ENCODE data around the gene FREM2. TPM values are rescaled to one million over a fixed set of nuclear protein-coding genes. Genes with fewer than 3 reads are reported as not detected.

The FREM2 gene
- total RNA-seq, 1 donor from 2014 or later: not detected

DNA sequence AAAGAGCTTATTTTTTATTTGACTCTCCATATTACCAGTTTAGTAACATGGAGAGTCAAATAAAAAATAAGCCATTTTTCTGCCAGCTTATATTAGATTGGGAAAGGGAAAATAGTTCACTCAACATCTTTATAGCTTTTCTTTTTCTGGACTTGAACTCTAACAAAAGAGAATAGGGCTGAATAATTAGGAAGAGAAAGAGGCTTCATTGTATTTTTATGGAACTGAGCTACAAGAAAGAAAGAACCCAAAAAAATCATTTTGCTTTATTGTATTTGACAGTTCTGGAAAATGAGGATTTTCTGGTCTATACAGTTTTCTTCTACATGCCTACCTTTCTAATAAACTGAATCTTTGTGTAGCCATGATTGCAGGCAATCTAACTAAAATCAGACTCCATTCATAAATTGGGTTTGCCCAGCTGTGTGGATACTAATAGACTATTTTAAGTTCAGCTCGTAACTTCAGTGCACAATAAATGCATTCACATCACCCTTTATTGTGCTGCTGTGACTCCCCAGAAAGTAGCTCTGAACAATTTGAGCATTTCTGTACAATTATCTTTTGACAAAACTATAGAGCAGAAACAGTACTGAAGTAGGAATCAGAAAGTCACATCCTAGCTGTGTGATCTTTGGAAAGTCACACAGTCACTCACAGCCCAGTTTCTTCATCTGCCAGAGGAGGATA lies 188.5 kb downstream of the FREM2 start:
- intact Hi-C loops (cut with micrococcal nuclease): no loop called here
- no peaks in the 10 kb centered on the region for H3K36me3 ChIP-seq
- no peak overlapping the region for H3K27ac ChIP-seq (replicated peaks)
- no peak overlapping the region for H3K4me3 ChIP-seq
- peaks cover 5% of the 10 kb centered on the region for H3K27me3 ChIP-seq (ENCODE audit: low read depth)
- DNase-seq: no peak
- H3K4me1 ChIP-seq: no peaks in the 10 kb centered on the region
- TF ChIP-seq CTCF (IDR thresholded peaks at IDR 0.05; ENCODE audit: borderline replicate concordance): no peak
- H3K9me3 ChIP-seq (replicated peaks): no peaks in the 10 kb centered on the region

- Histone ChIP-seq H3K4me3 (no peak overlapping the region), H3K4me1 (no peaks in the 10 kb centered on the region), H3K36me3 (no peaks in the 10 kb centered on the region), H3K27ac (replicated peaks) (no peak overlapping the region), H3K9me3 (replicated peaks) (no peaks in the 10 kb centered on the region), H3K27me3 (ENCODE audit: low read depth) (peaks cover 13% of the 10 kb centered on the region)
- DNase-seq: no peak
- TF ChIP-seq CTCF (IDR thresholded peaks at IDR 0.05; ENCODE audit: borderline replicate concordance): no peak
- intact Hi-C loops (cut with micrococcal nuclease): no loop called here
These were observed 192.4 kb downstream of the FREM2 start for GRCh38 chr13:38879278-38879677.

DNA sequence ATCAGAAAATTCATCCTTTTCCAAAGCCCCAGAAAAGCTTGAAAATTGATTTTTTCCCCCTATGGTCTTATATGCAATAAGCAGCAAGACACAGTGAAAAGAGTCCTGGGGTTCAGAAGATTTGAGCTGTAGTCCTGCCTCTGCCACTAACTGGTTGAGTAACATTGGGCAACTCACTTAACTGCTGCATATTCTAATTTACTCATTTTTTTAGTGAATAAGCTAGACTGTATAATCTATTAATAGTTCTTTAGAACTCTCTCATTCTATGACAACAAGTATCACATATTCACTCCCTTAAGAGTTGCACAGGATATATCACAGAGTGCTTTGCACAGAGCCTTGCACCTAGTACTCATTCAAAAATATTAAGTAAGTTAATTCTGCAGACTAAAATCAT lies 192.9 kb downstream of the FREM2 start:
- H3K4me1 ChIP-seq: no peaks in the 10 kb centered on the region
- intact Hi-C loops (cut with micrococcal nuclease): no loop called here
- no peak for DNase-seq

DNA sequence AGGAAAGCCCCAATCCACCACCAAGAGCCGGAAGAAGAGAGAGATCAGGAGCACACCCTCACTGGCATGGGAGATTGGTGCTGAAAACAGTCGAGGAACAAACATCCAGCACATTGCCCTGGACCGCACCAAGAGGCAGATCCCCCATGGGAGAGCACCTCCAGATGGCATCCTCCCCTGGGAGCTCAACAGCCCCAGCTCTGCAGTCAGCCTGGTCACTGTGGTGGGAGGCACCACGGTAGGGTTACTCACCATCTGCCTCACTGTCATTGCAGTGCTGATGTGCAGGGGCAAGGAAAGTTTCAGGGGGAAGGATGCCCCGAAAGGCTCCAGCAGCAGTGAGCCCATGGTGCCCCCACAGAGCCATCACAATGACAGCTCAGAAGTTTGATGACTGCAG lies 193.5 kb downstream of the FREM2 start:
- Histone ChIP-seq H3K36me3 (no peaks in the 10 kb centered on the region), H3K27ac (replicated peaks) (no peak overlapping the region), H3K27me3 (ENCODE audit: low read depth) (peaks cover 13% of the 10 kb centered on the region), H3K4me3 (no peak overlapping the region), H3K9me3 (replicated peaks) (no peaks in the 10 kb centered on the region), H3K4me1 (no peaks in the 10 kb centered on the region)
- no peak for TF ChIP-seq CTCF (IDR thresholded peaks at IDR 0.05; ENCODE audit: borderline replicate concordance)
- no peak for DNase-seq
- intact Hi-C loops (cut with micrococcal nuclease): no loop called here

More for the DNA sequence above, 192.9 kb downstream of the FREM2 start:
- H3K27me3 ChIP-seq (ENCODE audit: low read depth): peaks cover 13% of the 10 kb centered on the region
- TF ChIP-seq CTCF (IDR thresholded peaks at IDR 0.05; ENCODE audit: borderline replicate concordance): no peak
- no peaks in the 10 kb centered on the region for H3K36me3 ChIP-seq
- H3K27ac ChIP-seq (replicated peaks): no peak overlapping the region
- H3K4me3 ChIP-seq: no peak overlapping the region
- H3K9me3 ChIP-seq (replicated peaks): no peaks in the 10 kb centered on the region

DNA sequence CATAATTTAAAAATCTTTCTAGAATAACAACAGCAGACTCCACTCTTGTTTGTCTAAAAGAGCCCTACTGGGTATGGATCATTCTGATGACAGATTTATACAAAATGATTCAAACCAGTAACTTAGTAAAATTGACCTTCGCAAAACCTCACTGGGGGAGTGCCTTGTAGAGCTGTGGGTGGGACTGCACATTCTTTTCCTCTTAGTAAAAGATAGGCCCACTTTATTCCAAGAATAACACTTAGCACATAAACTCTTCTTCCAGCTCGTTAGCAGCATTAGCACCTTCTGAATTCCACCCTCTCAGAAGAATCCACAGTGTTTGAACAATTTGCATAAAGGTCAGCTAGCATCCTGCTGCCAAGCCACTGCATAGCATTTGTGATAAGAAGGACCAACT lies 196.9 kb downstream of the FREM2 start:
- no peaks in the 10 kb centered on the region for H3K9me3 ChIP-seq (replicated peaks)
- DNase-seq: no peak
- no peak overlapping the region for H3K4me3 ChIP-seq
- no peak for TF ChIP-seq CTCF (IDR thresholded peaks at IDR 0.05; ENCODE audit: borderline replicate concordance)
- no peak overlapping the region for H3K27ac ChIP-seq (replicated peaks)
- no peaks in the 10 kb centered on the region for H3K4me1 ChIP-seq
- H3K27me3 ChIP-seq (ENCODE audit: low read depth): peaks cover 13% of the 10 kb centered on the region
- no peaks in the 10 kb centered on the region for H3K36me3 ChIP-seq
- intact Hi-C loops (cut with micrococcal nuclease): no loop called here

Measured in left ventricle myocardium inferior (tissue), 1 donor.